Hematopoietic multipotent progenitor cell treated with erythropoietin and hydrocortisone succinate and interleukin-3 and kit ligand, for 8 days (in vitro differentiated cells): Measurements from ENCODE around the gene MEF2A.

Source experiments
- DNase-seq: peaks from one replicate; pipeline ENCODE4 v3.0.0-alpha.2; 2015

MEF2A gene

GRCh38 chr15:99564221-99565048 lies 1.3 kb upstream of the MEF2A start:
- DNase-seq: peak; percentile 28

GRCh38 chr15:99565049-99565298 lies 810 bp upstream of the MEF2A start:
- DNase-seq: no peak

GRCh38 chr15:99566157-99566897 lies 543 bp downstream of the MEF2A start:
- DNase-seq: peak; percentile 31

DNA sequence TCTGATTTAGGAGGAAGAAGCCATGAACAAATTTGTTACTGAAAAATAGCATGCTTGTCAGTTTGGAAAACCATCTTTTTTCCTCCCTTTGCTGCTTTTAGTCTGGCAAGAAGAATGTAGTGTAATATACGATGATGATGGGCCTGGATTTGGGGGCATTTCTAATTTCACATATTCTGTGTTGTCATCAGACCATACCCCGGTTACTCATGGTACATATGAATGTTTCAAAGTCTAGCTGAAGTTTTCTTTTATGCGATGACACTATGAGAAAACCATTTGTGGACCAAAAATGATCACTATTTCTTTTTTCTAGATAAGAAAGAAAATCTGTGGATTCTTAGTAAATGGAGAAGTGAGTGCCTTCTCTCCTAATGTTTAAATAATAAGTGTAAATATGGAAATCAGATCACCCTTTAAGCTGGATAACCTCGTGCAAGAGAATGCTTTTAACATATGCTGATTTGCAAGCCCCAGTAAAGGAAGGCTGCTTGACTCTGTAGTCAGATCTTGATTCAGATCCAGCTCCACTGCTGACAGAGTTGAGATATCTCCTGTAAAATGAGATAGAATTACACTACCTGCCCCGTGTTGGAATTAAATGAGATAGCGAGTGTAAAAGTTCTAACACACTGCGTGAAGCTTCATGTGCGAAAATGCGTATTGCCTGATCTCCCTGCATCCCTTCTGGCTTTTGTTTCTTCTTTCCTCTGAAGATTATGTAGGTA lies 3.0 kb downstream of the MEF2A start:
- DNase-seq: no peak

DNA sequence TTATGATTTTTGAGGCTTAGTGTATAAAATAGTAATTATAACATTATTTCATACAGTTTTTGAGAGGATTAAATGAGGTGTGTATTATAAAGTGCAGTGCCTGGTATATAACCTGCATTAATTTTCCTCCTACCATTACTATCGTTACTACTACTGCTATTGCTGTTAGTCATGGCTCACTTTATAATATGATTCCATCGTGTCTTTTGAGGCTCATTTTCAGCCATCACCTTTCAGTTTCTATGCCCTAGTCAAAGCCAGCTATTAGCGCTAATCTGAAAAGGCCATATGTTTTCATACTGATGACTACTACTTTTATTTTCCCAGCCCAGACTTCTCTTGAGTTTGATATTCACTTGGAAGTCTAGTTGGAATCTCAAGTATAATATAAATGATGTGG lies 5.5 kb downstream of the MEF2A start:
- DNase-seq: no peak

- no peak for DNase-seq
Measured at GRCh38 chr15:99574048-99574447, 8.3 kb downstream of the MEF2A start.

DNA sequence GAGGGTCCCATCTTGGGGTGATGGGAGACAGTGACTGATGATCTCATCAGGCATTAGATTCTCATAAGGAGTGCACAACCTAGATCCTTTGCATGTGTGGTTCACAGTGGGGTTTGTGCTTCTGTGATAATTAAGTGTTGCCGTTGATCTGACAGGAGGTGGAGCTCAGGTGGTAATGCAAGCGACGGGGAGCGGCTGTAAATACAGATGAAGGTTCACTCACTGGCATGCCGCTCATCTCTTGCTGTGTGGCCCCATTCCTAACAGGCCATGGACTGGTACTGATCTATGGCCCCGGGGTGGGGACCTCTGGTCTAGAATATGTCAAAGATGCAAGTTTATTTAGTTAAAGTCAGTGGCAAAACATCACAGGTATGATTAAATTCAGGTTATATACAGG lies 8.7 kb downstream of the MEF2A start:
- no peak for DNase-seq

DNA sequence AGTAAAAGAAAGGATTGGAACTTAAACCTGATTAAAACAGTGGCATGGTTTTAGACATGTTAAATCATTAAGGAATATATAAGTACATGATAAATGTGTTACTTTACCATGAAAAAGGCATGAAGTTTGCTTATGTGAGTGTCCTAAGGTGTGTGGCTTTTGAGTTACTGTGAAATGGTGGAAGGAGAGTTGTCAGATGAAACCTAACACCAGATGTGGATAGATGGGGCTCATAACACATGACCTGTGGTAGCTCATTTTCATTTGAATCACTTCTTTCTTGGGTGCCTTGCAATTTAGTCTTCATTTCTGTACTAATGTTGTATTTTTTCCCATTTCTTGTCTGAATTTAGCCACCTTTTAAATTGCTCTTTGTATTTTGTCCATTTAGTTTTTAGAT lies 13.0 kb downstream of the MEF2A start:
- DNase-seq: no peak

DNA sequence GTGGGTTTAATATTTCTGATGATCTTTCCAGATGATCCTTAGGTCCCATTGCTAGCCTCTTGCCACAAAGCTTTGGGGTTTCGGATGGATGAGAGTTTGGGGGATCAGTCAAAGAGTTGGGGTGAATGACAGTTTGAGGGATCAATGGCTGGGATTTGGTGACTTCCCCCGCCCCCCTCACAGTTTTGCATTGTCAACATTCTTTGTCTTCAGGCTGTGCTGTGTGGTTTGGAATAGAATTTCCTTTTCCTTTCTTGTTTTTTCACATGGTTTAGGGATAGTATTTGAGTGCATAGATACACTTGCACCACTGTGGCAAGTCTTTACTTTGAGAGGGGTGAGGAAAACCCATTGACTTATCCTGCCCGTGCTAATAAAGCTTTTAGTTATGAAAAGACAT lies 14.3 kb downstream of the MEF2A start:
- no peak for DNase-seq

DNA sequence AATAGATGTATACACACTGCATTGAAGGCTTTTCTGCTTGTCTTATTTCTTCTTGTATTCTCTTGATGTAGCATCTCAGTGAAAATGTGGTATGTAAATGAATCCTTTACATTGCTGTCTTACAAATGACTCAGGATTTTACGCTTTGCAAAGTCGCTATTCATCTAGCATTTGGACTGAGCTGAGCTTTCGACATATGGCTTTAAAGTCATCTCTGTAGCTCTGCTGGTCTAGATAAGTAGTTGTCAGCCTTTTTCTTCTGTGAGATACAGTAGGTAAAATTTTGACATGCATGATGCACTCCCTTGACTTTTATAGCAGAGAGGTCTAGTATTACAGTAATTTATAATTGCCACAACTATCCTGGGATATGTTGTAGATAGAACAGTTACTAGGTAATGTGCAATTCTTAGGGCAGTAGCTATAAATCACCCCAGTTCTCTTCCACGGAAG lies 16.8 kb downstream of the MEF2A start:
- DNase-seq: no peak

DNA sequence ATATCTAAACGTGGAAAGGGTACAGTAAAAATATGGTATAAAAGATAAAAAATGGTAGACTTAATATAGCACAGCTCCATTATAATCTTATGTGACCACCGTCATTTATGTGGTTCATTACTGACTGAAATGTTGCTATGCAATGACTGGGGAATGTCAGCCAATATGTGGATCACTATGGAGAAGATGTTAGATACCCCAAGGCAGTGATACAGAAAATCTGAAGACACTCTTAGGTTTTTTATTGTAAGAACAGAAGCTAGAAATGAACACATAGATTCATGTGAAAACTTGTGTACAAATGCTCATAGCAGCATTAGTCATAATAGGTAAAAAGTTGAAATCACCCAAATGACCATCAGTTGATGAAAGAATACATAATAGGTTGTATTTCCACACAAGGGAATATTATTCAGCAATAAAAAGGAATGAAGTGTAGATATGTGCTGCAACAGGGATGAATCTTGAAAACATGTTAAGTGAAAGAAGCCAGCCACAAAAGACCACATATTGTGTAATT lies 18.4 kb downstream of the MEF2A start:
- DNase-seq: no peak

- DNase-seq: no peak
Measured at GRCh38 chr15:99586121-99586520, 20.3 kb downstream of the MEF2A start.

GRCh38 chr15:99589801-99590200 lies 24.0 kb downstream of the MEF2A start:
- no peak for DNase-seq

- no peak for DNase-seq
Measured at GRCh38 chr15:99590913-99591646, 25.3 kb downstream of the MEF2A start.

- DNase-seq: no peak
Measured at GRCh38 chr15:99592145-99592791, 26.5 kb downstream of the MEF2A start.

- DNase-seq: no peak
Measured at GRCh38 chr15:99593070-99593469, 27.3 kb downstream of the MEF2A start.

DNA sequence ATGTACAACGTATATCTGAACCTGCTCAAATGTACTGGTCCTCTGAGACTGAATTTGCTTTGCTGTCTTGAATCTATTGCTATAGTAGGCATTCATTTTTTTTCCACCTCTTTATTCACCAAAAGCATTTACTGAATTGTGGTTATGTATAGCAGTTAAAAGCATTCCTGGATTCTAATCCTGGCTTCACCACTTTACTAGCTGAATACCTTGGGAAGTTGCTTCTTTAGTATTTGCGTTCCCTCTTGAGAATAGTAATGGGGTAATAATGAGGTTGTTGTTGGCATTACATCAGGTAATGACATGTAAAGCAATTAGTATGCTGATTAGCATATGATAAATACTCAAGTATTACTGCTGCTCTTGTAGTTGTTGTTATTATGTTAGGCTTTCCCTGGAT lies 29.1 kb downstream of the MEF2A start:
- no peak for DNase-seq

GRCh38 chr15:99598296-99598695 lies 32.5 kb downstream of the MEF2A start:
- DNase-seq: no peak

DNA sequence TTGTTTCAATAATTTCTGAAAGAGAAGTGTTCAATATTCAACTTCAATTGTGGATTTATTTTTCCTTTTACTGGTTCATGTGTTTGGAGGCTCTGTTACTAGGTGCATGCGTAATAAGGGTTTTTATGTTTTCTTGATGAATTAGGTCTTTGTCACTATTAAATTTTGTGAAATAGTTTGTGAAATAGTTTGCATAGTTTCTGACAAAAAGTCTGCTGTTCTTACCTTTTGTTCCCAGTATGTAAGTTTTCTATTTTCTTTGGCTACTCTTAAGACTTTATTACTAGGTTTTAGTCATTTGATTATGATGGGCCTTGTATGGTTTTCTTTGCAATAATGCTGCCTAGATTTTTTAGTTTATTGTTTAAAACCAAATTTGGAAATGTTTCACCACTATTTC lies 38.0 kb downstream of the MEF2A start:
- no peak for DNase-seq

GRCh38 chr15:99604865-99605264 lies 39.1 kb downstream of the MEF2A start:
- DNase-seq: no peak

- no peak for DNase-seq
Measured at GRCh38 chr15:99605490-99605931, 39.7 kb downstream of the MEF2A start.

DNA sequence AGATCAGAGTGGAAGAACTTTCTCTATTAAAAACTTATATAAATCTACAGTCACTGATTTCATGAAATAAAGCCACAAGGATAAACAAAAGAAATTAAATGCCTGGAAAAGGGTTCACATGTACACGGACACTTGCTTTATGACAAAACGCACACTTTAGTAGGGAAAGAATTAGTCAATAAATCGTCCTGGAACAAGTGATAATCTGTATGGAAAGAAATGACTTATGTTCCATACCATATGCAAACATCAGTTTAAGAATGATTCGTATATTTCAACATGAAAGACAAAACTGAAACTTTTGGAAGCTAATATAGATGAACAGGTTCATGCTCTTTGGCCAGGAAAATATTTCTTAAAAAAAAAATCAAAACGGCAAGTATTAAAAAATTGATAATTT lies 40.2 kb downstream of the MEF2A start:
- no peak for DNase-seq
